IPS-18c (cell line): Measurements from ENCODE around the gene MAD2L2.

Source experiments
- H3K4me3 ChIP-seq: 2 replicates; pipeline ENCODE4 v1.7.0; 2013; ENCODE audit warnings: low read depth, mild to moderate bottlenecking, low read length, moderate library complexity; ENCODE audit not compliant: insufficient read depth
- H3K9me3 ChIP-seq: one replicate; pipeline ENCODE4 v1.6.1; 2013; ENCODE audit warnings: mild to moderate bottlenecking, low read length, moderate library complexity; ENCODE audit not compliant: control insufficient read depth, insufficient read depth

The MAD2L2 gene

DNA sequence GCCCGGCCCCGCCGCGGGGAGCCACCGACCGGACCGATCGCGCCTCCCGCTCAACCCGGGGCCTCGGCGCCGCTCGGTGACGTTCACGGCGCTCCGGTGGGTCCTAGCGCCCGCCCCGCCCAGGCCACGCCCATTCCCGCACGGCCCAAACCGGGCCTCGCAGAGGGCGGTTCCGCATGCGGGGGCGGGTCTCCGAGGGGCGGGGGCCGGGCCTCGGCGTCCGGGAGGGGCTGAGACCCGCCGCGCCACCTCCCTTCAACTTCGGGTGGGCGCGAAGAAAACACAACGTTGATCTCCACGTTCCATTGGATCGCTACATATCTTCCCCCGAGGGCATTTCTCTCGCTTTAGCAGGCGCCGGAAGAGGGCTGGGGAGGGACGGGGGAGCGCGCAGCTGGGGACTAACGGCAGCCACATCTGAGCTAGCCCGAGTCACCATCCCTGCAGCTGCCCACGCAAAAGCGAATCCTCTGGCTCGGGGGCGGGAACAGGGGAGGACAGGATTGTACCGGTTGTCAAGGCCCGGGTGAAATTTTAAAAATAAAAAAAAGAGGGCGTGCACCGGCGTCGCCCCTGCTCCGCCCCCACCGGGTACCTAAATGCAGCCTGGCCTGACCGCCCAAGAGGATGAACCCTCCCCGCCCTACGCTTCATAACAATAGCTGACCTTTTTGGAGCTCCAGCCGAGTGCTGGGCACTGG is at the start of gene MAD2L2:
Gene MAD2L2 (minus strand): TSS at position 78 of the 701 bp plus-strand sequence. CDS start 547 bp downstream, outside the sequence.
- Histone ChIP-seq H3K4me3 (peak within 1 kb of the TSS; percentile 91), H3K9me3 (no peaks in the 10 kb centered on the region)

DNA sequence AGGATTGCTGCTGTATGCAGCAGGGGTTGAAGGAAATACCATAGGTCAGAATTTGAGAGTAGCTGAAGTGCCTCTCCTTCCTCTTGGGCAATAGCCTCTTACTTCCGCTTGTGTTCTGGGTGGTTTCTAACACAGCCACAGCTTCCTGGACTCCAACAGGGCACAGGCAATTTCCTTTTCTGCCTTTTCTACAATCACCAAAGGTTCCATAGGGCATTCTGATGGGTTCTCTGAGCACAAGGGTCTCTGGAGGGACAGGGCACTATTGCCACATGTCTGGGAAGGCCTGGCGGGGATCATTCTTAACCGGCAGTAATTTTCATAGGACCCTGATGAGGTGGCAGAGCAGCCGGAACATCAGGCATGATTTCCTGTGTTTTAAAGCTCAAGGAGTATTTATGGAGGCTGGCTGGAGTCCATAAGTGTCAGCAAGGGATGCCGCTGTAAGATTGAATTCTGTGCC is 49.5 kb upstream of the MAD2L2 start:
- no peaks in the 10 kb centered on the region for H3K9me3 ChIP-seq
- no peak overlapping the region for H3K4me3 ChIP-seq

DNA sequence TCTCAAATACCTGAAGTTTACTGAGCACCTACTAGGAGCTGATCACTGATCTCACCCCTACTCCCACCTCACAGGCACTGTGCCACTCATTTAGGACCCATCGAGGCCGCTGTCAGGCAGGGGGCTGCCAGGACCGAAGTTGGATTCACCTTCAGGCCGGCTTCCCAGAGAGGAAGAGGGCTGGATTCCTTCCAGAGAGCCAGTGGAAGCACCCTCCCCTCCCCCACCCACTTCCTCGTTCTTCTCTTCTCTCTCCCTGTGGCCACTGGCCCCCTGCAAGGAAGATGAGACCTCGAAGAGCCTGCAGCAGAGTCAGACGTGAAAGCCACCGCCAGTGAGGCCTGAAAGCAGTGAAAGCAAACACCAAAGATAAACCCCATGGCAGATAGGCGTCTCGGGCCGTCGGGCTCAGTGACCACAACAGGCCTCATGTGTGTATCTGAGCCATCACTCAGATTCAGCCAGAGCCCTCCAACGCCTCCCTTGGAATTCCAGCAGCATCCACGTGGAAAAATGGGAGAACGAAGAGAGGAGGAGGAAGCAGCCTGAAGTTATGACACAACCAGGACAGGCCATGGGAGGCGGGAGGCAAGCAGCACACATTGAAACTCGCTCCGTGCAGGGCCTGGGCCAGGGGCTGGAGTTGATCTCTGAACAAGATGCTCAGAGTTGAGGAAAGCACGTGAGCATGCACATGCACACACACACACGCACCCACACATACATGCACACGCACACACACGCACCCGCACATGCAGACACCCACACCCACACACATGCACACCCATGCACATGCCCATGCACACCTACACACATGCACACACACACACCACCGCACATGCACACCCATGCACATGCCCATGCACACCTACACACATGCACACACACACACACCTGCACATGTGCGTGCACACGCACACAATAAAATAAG is 48.8 kb upstream of the MAD2L2 start:
- Histone ChIP-seq H3K9me3 (no peaks in the 10 kb centered on the region), H3K4me3 (no peak overlapping the region)

DNA sequence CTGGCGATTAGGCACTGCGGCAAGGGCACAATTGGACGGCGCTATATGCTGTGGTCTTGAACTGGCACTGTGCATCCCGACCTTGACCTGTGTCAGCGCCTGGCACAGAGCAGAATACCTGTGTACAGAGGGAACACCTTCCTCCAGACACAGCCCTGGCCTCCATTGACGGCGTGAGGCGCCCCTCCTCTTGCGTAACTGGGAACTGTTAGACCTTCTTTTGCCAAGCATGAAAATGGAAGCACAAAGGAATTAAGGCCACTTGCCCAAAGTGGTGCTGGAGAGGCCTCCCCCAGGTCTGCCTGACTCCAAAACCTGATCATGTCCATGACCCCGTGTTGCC is 48.2 kb upstream of the MAD2L2 start:
- Histone ChIP-seq H3K4me3 (no peak overlapping the region), H3K9me3 (no peaks in the 10 kb centered on the region)

DNA sequence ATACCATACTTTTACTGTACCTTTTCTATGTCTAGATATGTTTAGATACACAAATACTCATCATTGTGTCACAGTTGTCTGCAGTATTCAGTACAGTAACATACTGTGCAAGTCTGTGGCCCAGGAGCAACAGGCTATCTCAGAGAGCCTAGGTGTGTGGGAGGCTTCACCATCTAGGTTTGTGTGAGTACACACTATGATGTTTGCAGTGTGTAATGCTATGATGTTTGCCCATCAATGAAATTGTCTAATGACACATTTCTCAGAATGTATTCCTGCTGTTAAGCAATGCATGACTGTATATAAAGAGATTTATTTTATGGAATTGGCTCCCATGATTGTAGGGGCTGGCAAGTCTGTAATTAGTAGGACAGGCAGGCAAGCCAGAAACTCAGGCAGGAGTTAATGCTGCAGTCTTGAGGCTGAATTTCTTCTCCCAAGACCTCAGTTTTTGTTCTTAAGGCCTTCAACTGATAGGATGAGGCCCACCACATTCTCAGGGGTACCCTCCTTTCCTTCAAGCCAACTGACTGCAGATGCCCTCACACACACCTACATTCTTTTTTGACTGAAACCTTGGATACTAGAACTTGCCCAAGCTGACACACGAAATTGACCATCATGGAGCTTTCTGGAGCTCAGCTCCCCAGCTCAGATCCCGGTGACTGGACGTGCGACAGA is 47.3 kb upstream of the MAD2L2 start:
- Histone ChIP-seq H3K9me3 (no peaks in the 10 kb centered on the region), H3K4me3 (no peak overlapping the region)

DNA sequence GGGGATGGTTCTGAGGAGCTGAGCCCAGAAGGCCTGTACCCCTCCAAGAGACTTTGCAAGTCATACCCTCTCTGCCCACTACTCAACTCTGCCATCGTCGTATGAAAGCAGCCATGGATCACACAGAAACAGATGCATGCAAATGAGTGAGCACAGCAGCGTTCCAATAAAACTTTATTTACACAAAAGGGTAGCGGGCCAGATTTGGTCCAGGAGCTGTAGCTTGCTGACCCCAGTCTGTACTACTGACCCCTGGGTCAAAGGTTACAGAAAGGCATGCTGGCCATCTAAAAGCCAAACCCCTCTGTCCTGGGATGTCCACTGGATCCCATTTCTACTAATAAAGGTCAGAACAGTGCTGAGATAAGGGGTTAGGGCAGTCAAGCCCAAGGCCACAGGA is 46.2 kb upstream of the MAD2L2 start:
- no peaks in the 10 kb centered on the region for H3K9me3 ChIP-seq
- H3K4me3 ChIP-seq: no peak overlapping the region

DNA sequence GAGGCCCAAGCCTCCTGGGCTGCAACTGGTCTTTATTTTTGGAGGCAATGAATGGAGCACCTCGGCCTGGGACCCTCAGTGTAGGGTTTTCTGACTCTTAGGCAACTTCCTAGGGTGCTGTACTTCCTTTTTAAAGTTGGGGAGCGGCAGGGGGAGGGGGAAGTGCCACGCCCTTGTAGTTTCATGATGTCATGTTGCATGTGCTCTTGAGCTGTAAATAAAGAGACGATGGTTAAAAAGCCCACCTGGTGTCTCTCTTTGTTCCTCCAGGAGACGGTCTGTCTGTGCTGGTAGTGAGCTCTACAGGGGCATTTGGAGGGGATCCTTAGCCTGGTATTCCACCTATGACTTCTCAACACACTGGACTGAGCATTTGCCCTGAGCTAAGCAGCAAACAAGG is 44.7 kb upstream of the MAD2L2 start:
- Histone ChIP-seq H3K9me3 (no peaks in the 10 kb centered on the region), H3K4me3 (no peak overlapping the region)

DNA sequence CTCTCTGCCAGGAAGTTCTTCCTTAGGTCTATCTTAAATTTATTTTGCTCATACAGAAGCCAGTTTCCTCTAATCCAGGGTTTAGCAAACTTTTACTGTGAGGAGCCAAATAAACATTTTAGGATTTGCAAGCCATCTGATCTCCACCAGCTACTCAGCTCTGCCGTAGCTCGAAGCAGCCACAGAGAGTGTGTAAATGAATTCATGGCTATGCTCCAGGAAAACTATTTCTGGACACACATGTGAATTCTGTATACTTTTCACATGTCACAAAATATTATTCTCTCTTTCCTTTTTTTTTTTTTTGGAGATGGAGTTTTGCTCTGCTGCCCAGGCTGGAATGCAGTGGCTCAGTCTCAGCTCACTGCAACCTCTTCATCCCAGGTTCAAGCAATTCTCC is 41.6 kb upstream of the MAD2L2 start:
- Histone ChIP-seq H3K9me3 (no peaks in the 10 kb centered on the region), H3K4me3 (no peak overlapping the region)

DNA sequence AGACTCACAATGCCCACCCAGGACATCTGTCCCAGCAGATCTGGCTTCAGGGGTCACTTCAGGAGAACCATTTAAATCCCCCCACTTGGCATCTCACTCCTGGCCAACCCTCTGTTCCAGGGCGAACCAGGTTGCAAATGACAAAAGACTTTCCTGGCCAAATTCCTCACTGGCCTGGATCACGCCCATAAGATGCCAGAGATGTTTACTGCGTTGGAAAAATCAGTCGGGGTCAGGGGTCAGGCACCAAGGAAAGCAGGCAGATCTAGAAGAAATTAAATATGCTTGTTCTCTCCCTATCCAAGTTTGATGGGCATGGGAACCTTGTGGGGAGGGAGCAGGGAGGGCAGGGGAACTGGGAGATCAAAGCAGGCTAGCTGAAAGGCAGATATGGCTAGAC is 40.4 kb upstream of the MAD2L2 start:
- H3K9me3 ChIP-seq: no peaks in the 10 kb centered on the region
- no peak overlapping the region for H3K4me3 ChIP-seq

DNA sequence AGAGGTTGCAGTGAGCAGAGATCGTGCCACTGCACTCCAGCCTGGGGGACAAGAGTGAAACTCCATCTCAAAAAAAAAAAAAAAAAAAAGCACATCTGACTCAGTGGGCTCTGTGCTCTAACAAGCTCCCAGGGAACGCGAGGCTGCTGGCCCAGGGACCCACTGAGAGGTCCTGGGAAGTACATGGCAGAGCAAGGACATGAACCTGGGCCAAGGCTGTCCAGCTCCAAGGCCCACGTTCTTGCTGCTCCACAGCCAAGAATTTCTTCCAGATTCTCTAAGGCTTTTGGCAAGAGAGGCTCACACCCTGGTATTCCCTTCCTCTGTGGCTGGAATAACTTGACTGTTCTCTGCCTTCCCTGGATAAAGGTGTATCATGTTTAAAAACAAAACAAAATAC is 39.6 kb upstream of the MAD2L2 start:
- no peak overlapping the region for H3K4me3 ChIP-seq
- no peaks in the 10 kb centered on the region for H3K9me3 ChIP-seq

DNA sequence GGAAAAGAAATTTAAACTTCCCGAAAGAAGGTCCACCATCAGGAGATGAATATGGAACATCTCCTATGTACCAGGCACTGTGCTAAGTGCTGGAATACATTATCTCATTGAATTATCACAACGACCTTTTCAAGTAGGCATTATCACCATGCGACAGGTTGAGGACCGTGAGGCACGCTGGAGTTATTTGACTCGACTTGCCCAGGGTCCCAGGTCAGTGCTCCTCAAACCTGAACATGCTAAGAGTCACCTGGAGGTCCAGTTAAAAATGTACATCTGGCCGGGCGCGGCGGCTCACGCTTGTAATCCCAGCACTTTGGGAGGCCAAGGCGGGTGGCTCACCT is 39.1 kb upstream of the MAD2L2 start:
- no peaks in the 10 kb centered on the region for H3K9me3 ChIP-seq
- H3K4me3 ChIP-seq: no peak overlapping the region

DNA sequence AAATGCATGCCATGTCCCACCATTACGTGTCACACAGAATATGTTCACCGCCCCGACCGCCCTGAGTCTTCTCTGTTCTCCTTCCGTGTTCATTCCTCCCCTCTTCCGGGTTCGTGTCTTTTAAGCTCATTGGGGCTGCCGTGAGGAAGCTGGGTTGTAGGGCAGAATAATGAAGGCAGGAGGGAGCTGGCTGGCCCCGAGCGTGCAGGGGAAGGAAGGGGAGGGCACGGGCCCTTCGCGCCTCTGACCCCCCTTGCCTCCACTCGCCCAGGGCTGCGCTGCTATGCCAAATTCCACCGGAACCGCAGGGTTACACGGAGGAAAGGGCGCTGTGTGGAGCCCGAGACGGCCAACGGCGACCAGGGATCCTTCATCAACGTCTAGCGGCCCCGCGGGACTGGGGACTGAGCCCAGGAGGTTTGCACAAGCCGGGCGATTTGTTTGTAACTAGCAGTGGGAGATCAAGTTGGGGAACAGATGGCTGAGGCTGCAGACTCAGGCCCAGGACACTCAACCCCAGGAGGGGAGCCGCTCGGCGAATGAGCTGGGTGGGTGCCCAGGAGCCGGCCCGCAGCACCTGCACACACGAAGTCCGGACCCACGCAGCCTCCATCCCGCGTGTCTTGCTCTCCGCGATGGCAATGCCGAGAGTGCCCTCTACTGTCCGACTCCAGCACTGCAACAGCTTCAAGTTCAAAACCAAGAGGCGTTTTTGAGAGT is 38.5 kb upstream of the MAD2L2 start:
- Histone ChIP-seq H3K4me3 (0 out of 2 replicates have a peak overlapping the region, but pooled peaks have one; percentile 16), H3K9me3 (no peaks in the 10 kb centered on the region)

DNA sequence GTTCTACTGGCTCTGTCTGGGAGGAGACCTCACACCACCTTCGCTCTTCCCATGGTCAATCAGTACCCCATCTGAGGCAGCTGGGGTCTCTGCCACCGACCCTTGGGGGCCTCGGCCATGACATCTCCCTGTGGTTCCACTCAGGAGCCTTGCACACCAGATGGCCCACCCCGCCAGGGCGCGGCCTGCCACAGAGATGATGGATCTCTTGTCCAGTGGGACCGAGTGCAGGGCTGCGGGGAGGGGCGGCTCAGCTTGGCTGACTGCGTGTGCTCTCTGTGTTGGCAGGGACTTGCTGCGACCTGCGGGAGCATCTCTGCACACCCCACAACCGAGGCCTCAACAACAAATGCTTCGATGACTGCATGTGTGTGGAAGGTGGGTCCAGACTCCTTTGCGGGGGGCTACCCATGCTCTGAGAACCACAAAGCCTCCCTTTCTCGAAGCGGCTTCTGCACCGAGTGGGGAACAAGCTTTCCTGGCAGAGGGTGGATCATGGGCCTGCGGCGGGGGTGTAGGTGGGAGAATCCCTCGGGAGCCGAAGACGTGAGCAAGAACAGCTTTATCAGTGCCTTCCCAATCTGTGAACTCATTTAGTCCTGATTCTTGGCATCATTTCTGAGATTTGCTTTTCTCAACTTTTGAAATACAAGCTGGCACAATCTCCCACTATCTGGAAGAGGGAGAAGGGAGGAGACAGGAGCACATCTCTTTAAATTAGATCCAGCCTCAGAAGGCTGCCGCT is 34.1 kb upstream of the MAD2L2 start:
- Histone ChIP-seq H3K4me3 (no peak overlapping the region), H3K9me3 (no peaks in the 10 kb centered on the region)

DNA sequence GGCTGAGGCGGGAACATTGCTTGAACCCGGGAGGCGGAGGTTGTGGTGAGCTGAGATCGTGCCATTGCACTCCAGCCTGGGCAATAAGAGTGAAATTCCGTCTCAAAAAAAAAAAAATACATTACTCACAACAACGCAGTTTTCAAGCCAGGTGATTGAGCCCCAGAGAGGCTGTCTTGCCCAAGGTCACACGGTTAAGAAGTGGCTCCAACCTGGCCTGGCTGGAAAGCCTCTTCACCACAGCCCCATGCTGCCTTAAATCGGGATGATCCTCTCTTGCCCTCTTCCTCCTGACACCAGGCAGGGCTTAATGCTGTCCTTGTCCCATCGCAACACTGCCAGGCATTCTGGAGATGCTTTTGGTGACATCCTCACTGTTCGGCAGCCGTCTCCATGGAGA is 32.1 kb upstream of the MAD2L2 start:
- H3K4me3 ChIP-seq: no peak overlapping the region

DNA sequence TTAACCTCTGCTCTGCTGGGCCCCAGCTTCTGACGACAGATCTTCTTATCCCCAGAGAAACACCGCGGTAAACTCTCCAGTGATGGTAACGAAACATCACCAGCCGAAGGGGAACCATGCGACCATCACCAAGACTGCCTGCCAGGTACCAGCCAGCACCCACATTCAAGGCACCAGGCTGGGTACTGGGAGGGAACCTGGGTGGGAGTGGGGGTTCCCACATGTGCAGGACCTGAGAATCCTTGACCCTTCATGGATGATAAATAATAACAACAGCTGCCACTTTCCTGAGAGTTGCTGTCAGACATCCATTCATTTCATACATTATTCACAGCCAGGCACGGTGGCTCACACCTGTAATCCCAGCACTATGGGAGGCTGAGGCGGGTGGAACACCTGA is 31.3 kb upstream of the MAD2L2 start:
- Histone ChIP-seq H3K9me3 (no peaks in the 10 kb centered on the region), H3K4me3 (no peak overlapping the region)

More for the DNA sequence above, 32.1 kb upstream of the MAD2L2 start:
- H3K9me3 ChIP-seq: no peaks in the 10 kb centered on the region

DNA sequence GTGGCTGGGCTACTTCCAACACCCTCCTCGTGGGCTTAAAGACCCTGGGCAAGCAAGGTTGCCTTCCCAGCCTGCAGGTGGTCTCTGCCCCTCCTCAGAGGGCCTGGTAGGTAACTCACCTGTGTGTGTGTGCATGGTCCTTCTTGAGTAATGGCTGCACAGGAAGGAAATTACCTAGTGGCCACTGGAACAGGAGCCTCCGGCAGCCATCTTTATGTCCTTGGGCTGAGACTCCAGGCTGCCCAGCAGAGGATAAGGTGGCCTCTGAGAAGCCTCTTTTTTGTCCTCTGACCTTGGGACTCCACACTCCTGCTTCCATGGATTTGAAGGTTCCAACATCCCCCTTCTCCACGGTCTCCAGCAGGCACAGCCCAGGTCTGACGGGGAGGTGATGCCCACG is 30.5 kb upstream of the MAD2L2 start:
- no peaks in the 10 kb centered on the region for H3K9me3 ChIP-seq

More for the DNA sequence above, 30.5 kb upstream of the MAD2L2 start:
- H3K4me3 ChIP-seq: no peak overlapping the region
